GM12872 (cell line): ENCODE results near the gene OPN4.

ENCODE experiments used
- TF ChIP-seq, protein P1 (sequence below): IDR thresholded peaks from 3 replicates; pipeline ENCODE4 v1.5.1; 2011; ENCODE audit warnings: low read depth, mild to moderate bottlenecking, low read length, moderate library complexity; ENCODE audit not compliant: insufficient read depth

The OPN4 gene

GRCh38 chr10:86708068-86708782 lies 53.9 kb downstream of the OPN4 start:
- TF ChIP-seq, protein P1, sequence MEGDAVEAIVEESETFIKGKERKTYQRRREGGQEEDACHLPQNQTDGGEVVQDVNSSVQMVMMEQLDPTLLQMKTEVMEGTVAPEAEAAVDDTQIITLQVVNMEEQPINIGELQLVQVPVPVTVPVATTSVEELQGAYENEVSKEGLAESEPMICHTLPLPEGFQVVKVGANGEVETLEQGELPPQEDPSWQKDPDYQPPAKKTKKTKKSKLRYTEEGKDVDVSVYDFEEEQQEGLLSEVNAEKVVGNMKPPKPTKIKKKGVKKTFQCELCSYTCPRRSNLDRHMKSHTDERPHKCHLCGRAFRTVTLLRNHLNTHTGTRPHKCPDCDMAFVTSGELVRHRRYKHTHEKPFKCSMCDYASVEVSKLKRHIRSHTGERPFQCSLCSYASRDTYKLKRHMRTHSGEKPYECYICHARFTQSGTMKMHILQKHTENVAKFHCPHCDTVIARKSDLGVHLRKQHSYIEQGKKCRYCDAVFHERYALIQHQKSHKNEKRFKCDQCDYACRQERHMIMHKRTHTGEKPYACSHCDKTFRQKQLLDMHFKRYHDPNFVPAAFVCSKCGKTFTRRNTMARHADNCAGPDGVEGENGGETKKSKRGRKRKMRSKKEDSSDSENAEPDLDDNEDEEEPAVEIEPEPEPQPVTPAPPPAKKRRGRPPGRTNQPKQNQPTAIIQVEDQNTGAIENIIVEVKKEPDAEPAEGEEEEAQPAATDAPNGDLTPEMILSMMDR: no peak

GRCh38 chr10:86708783-86709380 lies 54.5 kb downstream of the OPN4 start:
- TF ChIP-seq, protein P1: no peak

- TF ChIP-seq, protein P1: no peak
Observed at GRCh38 chr10:86709396-86710185, 55.2 kb downstream of the OPN4 start.

- TF ChIP-seq, protein P1: peak; percentile 84
Observed at GRCh38 chr10:86710987-86711512, 56.7 kb downstream of the OPN4 start.

DNA sequence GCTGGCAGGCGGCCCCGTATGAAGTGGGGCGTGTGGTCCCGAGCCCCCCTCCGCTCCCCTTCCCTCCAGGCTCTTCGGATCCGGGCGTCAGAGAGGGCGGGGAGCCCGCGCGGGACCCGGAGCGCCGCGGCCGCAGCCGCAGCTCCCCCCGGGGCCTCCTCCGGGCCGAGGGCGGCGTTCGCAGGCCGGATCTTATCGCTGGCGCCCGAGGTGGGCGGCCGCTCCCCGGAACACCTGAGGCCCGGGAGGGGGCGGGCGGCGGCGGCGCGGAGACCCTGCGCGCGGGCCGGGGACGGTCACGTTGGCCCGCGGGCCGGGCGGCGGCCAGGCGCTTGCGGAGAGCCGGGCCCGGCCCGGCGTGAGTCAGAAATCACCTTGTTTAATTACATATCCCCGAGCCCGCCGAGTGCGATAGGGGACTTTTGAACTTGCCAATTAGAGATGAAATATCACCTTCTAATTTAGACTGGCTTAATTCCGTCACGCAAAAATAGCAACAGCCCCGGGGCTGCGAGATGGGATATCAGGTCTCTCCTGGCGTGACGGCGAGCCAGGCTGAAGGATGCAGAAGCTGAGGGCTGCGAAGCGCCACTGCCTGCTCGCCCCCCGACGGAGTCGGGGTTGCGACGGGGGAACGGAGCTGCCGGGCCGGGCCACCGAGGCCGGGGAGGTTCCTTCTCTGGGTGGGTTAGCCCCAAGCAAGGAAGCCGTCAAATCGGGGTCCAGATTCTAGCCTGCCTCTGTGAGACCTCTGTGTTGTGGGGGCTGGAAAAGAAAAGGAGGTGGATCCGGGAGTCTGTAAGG lies 57.4 kb downstream of the OPN4 start:
- TF ChIP-seq, protein P1: no peak

- TF ChIP-seq, protein P1: no peak
Observed at GRCh38 chr10:86712317-86712707, 58.0 kb downstream of the OPN4 start.
